Skin of body (tissue), 2 donors: ENCODE results near the gene TSHZ3. TPM values are rescaled to one million over a fixed set of nuclear protein-coding genes. Genes with fewer than 3 reads are reported as not detected.

ENCODE experiments used
- DNase-seq: peaks from one replicate; lab custom pipeline; 2025; lab: John Stamatoyannopoulos, UW
- total RNA-seq: library from RNA; depleted of rRNA; stranded (reverse); fragments of >200 nt; gene quantifications from one replicate; pipeline ENCODE4 v1.2.3, GENCODE V29; 2014

TSHZ3 gene
- total RNA-seq, 1 donor from 2014 or later, result 4.8 TPM

GRCh38 chr19:31314849-31315629 lies 34.2 kb downstream of the TSHZ3 start:
- no peak for DNase-seq

- DNase-seq, result no peak
Observed at GRCh38 chr19:31314156-31314555, 35.1 kb downstream of the TSHZ3 start.

DNA sequence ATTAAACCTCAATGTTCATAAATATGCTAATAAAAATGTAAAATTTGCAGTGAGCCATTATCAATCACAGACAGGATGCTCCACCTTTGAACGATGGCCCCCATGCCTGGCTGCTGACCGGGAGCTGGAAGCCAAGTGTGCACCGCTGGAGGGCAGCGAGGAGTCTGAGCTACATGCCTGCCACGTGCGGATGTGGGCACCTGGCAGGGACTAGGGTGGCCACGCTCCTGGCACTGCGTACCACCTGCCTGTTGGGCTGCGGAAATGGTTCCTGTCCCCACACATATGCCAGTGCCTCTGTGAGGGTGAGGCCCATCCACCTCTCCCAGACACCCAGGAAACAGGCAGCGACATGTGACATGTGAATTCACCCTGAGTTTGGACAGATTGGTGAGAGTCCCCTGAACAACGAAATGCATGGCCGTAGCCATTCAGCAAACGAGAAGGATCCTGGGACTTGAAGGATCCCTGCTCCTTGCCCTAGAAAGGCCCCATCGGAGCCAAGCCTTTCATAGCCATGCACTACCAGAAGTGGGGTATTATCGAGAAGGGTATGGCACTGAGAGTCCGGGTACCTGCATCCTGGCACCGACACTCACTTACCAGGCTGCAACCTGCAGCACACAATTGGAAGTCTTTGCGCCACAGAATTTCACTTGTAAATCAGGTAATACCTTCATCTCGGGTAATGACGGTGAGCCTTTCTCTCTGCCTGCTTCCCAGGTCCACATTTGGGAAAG lies 35.8 kb downstream of the TSHZ3 start:
- DNase-seq, result no peak

- no peak for DNase-seq
Observed at GRCh38 chr19:31312677-31313244, 36.5 kb downstream of the TSHZ3 start.

DNA sequence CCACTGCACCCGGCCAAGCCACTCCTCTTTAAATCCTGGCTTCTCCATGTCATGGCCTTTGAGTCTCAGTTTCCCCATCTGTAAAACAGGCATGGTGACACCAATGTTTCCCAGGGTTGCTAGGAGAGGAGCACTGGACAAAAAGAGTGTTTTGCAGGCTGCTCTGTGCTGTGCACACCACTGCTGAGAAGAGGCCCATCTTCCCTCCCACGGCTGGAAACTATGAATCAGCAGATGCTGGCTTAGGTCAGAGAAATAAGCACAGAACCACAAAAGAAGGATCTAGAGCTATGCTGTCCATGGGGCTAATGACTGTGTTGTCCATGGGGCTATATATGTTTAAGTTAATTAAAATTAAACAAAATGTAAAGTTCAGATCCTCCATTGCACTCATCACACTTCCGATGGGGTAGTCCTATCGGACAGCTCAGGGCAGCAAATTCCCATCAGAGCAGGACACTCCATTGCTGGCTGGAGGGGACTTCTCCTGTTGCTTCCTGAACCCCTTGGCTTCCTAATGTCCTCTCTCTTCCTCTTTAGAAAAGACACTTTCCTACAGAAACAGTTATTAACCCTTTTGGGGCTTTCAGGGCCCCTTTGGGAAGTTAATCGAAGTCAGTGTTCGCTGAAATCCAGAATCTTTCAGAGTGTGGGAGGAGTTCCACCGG lies 37.1 kb downstream of the TSHZ3 start:
- DNase-seq, result peak; percentile 6

DNA sequence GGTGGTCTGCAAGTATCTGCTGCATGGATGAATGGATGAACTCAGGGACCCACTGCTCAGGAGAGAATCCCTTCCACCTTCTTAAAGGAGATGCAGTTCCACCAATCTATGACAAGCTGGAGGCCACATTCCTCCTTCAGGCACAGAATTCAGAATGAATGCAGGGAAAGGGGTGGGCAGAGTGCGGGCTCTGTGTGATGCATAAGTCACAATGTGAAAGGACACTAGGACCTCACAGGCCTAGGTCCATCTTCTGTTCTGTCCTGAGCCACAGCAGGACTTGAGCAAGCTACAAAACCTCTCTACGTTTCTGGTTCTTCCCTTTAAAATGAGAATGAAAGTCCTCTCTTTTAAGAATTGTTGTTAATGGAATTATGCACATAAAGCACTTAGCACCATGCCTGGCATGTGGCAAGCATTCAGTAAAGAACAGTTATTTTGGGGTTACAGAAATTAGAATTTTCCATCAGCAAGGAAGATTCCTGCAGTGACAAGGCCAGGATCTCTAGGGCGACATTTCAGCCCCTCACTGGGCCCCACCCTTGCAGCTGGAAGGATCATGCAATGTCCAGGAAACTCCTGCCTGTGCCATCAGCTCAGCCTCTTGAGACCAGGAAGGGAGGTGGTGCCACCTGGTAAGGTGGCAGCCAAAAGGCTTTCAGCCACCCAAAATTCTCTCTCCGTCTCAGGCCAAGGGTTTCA lies 38.7 kb downstream of the TSHZ3 start:
- no peak for DNase-seq

DNA sequence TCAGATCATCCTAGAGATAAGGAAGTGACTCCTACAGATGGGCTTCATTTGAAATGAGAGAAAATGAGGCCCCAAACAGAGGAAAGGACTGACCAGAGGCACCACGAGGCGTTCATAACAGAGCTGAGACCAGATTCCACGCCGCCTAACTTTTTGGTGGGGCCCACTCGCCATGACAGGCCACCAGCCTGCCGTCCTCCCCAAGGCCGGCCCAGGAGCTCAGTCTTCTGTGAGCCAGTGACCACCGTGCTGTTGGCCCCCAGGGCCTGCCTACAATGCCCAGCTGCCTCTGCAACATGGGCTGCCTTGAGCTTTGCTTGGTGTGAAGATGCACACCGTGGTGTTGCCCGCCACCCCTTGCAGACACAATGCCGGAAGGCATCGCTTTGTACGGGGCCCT lies 40.5 kb downstream of the TSHZ3 start:
- DNase-seq, result no peak

- no peak for DNase-seq
Observed at GRCh38 chr19:31307071-31307669, 42.1 kb downstream of the TSHZ3 start.

DNA sequence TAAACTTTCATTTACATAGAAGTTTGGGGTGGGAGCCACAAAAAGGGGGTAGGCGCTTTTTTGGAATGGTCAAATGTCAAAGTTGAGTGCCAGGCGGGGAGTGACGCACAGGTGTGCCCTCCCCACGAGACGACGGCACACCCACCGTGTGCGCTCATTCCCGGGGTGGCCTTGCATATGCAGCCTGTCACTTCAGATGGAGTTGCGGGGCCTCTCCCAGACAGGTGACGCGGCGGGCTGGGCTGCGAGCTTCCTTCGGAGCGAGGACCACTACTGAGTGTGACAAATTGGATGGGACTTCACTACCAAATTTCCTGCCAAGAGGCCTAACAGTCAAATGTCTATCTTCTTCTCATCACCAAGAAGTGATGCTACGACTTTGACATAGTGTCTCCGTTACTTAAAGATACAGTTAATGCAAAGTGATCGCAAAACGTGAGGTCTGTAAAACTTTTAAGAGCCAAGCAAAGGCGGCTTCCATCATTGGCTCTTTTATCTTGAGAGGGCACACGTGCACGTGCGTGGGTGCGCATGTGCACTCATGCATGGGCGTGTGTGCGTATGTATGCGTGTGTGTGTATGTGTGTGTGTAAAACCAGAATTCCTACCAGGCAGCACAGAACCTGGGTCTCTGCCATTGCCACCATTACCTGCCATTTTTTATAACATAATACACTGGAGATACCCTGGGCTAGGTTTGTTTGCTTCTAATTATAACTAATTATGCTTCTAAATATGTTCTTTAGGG lies 43.1 kb downstream of the TSHZ3 start:
- no peak for DNase-seq

- DNase-seq, result no peak
Observed at GRCh38 chr19:31304831-31305312, 44.4 kb downstream of the TSHZ3 start.

DNA sequence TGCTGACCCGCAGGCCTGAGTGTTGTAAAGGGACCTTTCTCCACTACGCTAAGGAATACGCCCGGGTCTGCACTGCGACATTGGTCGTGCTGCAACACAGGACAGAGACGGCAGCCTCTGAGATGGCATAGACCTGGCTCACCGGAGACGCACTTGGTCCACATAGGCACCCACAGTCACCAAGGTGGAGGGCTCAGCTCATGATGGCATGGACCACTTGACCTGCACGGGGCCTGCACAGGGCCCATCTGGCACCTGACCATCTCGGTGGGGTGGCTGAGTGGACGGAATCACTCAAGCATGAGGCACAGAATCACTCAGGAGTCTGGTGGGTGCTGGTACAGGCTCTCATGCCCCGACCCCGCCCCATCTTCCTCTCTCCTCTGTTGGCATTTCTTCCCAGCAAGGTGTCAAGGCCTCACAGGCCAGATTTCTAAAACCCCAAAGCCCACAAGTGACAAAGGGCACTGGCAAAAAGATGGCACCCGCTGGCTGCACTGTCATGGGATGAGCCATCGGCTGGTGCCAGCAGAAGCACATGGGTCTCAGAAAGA lies 45.9 kb downstream of the TSHZ3 start:
- DNase-seq, result no peak

- no peak for DNase-seq
Observed at GRCh38 chr19:31301306-31301980, 47.8 kb downstream of the TSHZ3 start.

- no peak for DNase-seq
Observed at GRCh38 chr19:31300422-31300821, 48.8 kb downstream of the TSHZ3 start.

- DNase-seq, result no peak
Observed at GRCh38 chr19:31299665-31300064, 49.6 kb downstream of the TSHZ3 start.

- no peak for DNase-seq
Observed at GRCh38 chr19:31297991-31298390, 51.2 kb downstream of the TSHZ3 start.

DNA sequence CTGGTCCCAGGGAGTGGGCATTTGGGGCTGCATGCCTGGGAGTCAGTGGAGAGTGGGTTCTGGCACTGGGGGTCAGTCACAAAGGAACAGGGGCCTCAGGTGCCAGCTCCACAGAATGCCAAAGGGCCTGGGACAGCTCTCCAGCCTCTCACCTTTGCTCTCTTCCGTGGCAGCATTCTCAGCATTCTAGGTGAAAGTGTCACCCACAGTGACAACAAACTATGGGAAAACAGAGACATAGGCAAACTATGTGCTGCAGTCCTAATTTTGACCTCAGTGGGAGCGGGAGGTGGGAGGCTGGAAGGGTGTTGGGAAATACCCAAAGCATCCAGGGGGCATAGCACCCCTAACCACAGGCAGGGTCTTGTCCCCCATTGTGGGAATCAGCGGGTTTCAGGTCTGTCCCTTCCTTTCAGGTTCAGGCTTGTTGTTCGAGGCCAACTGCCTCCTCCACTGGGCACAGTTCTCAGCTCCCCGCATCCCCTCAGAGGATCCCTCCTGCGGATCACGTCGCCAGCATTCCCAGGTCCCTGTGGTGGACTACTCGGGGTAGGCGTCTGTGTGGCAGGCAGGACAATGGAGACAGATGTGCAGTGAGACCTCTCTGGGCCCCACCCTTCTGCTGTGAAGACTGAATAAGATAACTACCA lies 52.4 kb downstream of the TSHZ3 start:
- no peak for DNase-seq

GRCh38 chr19:31294189-31294588 lies 55.0 kb downstream of the TSHZ3 start:
- DNase-seq, result no peak

GRCh38 chr19:31292639-31293185 lies 56.5 kb downstream of the TSHZ3 start:
- DNase-seq, result no peak
